Skin epidermis (tissue), 12 donors: ENCODE measurements around the gene PTPN1.
"Not testable (repeated sequence)": the region's sequence is repeated elsewhere in the genome, so short reads cannot be mapped to it uniquely, and the experiment has no call there.

ENCODE experiments used
- H3K27ac ChIP-seq, 21 experiments: fragments of 200-600 bp; sonication (generic) in 11 of 21; one replicate each; pipeline ENCODE4 v1.5.0; 2020; ENCODE audit warnings: mild to moderate bottlenecking in 3 of 21, inconsistent platforms in 2 of 21, moderate library complexity in 2 of 21
- H3K4me3 ChIP-seq, 7 experiments: fragments of 200-600 bp; sonication (generic) in 2 of 7; one replicate each; pipeline ENCODE4 v1.5.0; 2020; ENCODE audit warnings: inconsistent platforms in 2 of 7, mild to moderate bottlenecking in 2 of 7, moderate library complexity in 1 of 7

PTPN1 gene

GRCh38 chr20:50615407-50615806 is 105.2 kb downstream of the PTPN1 start:
- Histone ChIP-seq H3K27ac (no peak overlapping the region), H3K4me3 (no peak overlapping the region)

- no peak overlapping the region for H3K27ac ChIP-seq
- no peak overlapping the region for H3K4me3 ChIP-seq
These were observed 106.8 kb downstream of the PTPN1 start for GRCh38 chr20:50617022-50617421.

GRCh38 chr20:50618537-50618936 is 108.4 kb downstream of the PTPN1 start:
- Histone ChIP-seq H3K4me3 (no peak overlapping the region), H3K27ac (no peak overlapping the region)

- H3K4me3 ChIP-seq, H3K27ac ChIP-seq: not testable (repeated sequence)
These were observed 110.3 kb downstream of the PTPN1 start for GRCh38 chr20:50620459-50620858.

GRCh38 chr20:50621068-50621665 is 111.0 kb downstream of the PTPN1 start:
- Histone ChIP-seq H3K27ac (no peak overlapping the region), H3K4me3 (no peak overlapping the region)

GRCh38 chr20:50624351-50625016 is 114.3 kb downstream of the PTPN1 start:
- H3K27ac ChIP-seq, result no peak overlapping the region
- H3K4me3 ChIP-seq, result no peak overlapping the region

- peak overlapping the region in 2 of 21 experiments; percentile 1 to 6 for H3K27ac ChIP-seq
- H3K4me3 ChIP-seq, result no peak overlapping the region
These were observed 115.9 kb downstream of the PTPN1 start for GRCh38 chr20:50625986-50626677.

GRCh38 chr20:50627747-50628146 is 117.6 kb downstream of the PTPN1 start:
- Histone ChIP-seq H3K27ac (no peak overlapping the region), H3K4me3 (no peak overlapping the region)

GRCh38 chr20:50628332-50628731 is 118.1 kb downstream of the PTPN1 start:
- Histone ChIP-seq H3K27ac (no peak overlapping the region), H3K4me3 (no peak overlapping the region)

- H3K27ac ChIP-seq, result no peak overlapping the region
These were observed 118.9 kb downstream of the PTPN1 start for GRCh38 chr20:50628853-50629669.

GRCh38 chr20:50629670-50630045 is 119.5 kb downstream of the PTPN1 start:
- H3K27ac ChIP-seq, result no peak overlapping the region
- H3K4me3 ChIP-seq, result no peak overlapping the region

More at GRCh38 chr20:50628853-50629669, 118.9 kb downstream of the PTPN1 start:
- H3K4me3 ChIP-seq, result no peak overlapping the region

- Histone ChIP-seq H3K27ac (no peak overlapping the region), H3K4me3 (no peak overlapping the region)
These were observed 120.5 kb downstream of the PTPN1 start for GRCh38 chr20:50630578-50631263.

- no peak overlapping the region for H3K4me3 ChIP-seq
- H3K27ac ChIP-seq, result no peak overlapping the region
These were observed 122.1 kb downstream of the PTPN1 start for GRCh38 chr20:50632236-50632635.

- H3K27ac ChIP-seq, result no peak overlapping the region
These were observed 122.5 kb downstream of the PTPN1 start for GRCh38 chr20:50632701-50633100.

GRCh38 chr20:50633361-50633760 is 123.2 kb downstream of the PTPN1 start:
- Histone ChIP-seq H3K27ac (no peak overlapping the region), H3K4me3 (no peak overlapping the region)

More at GRCh38 chr20:50632701-50633100, 122.5 kb downstream of the PTPN1 start:
- no peak overlapping the region for H3K4me3 ChIP-seq

GRCh38 chr20:50634191-50634590 is 124.0 kb downstream of the PTPN1 start:
- no peak overlapping the region for H3K4me3 ChIP-seq

More at GRCh38 chr20:50634191-50634590, 124.0 kb downstream of the PTPN1 start:
- no peak overlapping the region for H3K27ac ChIP-seq
